A549 (cell line): ENCODE measurements around the gene BMP4.

Source experiments
- EP300 ChIP-seq, 2 experiments: fragments of >200 bp; sonication (Bioruptor Twin); formaldehyde crosslinking; IDR thresholded peaks; 2 replicates in 1 of 2; 3 replicates in 1 of 2; pipeline ENCODE4 v1.6.1; 2016 to 2017
- HDAC2 ChIP-seq: fragments of 200-600 bp; sonication (generic); IDR thresholded peaks from 2 replicates; pipeline ENCODE4 v1.6.1; 2016
- JUN ChIP-seq, 2 experiments: fragments of >200 bp; sonication (Bioruptor Twin); formaldehyde crosslinking; IDR thresholded peaks; 2 replicates in 1 of 2; 3 replicates in 1 of 2; pipeline ENCODE4 v1.6.1; 2016 to 2017
- JUNB ChIP-seq: fragments of >200 bp; sonication (Bioruptor Twin); formaldehyde crosslinking; IDR thresholded peaks from 2 replicates; pipeline ENCODE4 v1.6.1; 2016
- KDM1A ChIP-seq: fragments of 200-600 bp; sonication (generic); IDR thresholded peaks from 2 replicates; pipeline ENCODE4 v1.6.1; 2016; ENCODE audit warnings: low read depth, mild to moderate bottlenecking
- MAFK ChIP-seq: fragments of 450-650 bp; IDR thresholded peaks from 2 replicates; pipeline ENCODE4 v1.6.1; 2014; ENCODE audit not compliant: partially characterized antibody
- MAX ChIP-seq: IDR thresholded peaks from 2 replicates; pipeline ENCODE4 v1.6.1; 2012
- PHF8 ChIP-seq: fragments of 200-600 bp; sonication (generic); IDR thresholded peaks from 2 replicates; pipeline ENCODE4 v1.6.1; 2016; ENCODE audit warnings: low read depth, mild to moderate bottlenecking, antibody characterized with exemption, moderate library complexity, borderline replicate concordance
- POLR2A ChIP-seq: IDR thresholded peaks from 2 replicates; pipeline ENCODE4 v1.6.1; 2012; ENCODE audit warnings: mild to moderate bottlenecking, low read length
- RAD21 ChIP-seq, 2 experiments: fragments of >200 bp in 1 of 2; sonication (Bioruptor Twin) in 1 of 2; formaldehyde crosslinking in 1 of 2; IDR thresholded peaks in 1 of 2; conservative IDR thresholded peaks in 1 of 2; 2 replicates in 1 of 2; 3 replicates in 1 of 2; pipeline ENCODE4 v1.6.1; 2012 to 2018; ENCODE audit warnings: inconsistent platforms in 1 of 2
- RCOR1 ChIP-seq: fragments of 150-350 bp; IDR thresholded peaks from 2 replicates; pipeline ENCODE4 v1.6.1; 2014; ENCODE audit warnings: antibody characterized with exemption, low read length, low read depth
- REST ChIP-seq: fragments of 200-600 bp; sonication (generic); IDR thresholded peaks from 2 replicates; pipeline ENCODE4 v1.6.1; 2016; ENCODE audit warnings: antibody characterized with exemption, mild to moderate bottlenecking, moderate library complexity
- ZFP36 ChIP-seq: fragments of 450-650 bp; IDR thresholded peaks from 2 replicates; pipeline ENCODE4 v1.6.1; 2014; ENCODE audit warnings: borderline replicate concordance; ENCODE audit not compliant: partially characterized antibody
- TF ChIP-seq, protein P1 (sequence below): fragments of >200 bp; sonication (Bioruptor Twin); formaldehyde crosslinking; IDR thresholded peaks from 3 replicates; pipeline ENCODE4 v1.5.1; 2016

- TF ChIP-seq, protein P1, sequence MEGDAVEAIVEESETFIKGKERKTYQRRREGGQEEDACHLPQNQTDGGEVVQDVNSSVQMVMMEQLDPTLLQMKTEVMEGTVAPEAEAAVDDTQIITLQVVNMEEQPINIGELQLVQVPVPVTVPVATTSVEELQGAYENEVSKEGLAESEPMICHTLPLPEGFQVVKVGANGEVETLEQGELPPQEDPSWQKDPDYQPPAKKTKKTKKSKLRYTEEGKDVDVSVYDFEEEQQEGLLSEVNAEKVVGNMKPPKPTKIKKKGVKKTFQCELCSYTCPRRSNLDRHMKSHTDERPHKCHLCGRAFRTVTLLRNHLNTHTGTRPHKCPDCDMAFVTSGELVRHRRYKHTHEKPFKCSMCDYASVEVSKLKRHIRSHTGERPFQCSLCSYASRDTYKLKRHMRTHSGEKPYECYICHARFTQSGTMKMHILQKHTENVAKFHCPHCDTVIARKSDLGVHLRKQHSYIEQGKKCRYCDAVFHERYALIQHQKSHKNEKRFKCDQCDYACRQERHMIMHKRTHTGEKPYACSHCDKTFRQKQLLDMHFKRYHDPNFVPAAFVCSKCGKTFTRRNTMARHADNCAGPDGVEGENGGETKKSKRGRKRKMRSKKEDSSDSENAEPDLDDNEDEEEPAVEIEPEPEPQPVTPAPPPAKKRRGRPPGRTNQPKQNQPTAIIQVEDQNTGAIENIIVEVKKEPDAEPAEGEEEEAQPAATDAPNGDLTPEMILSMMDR: no peak
- TF ChIP-seq POLR2A: no peak
- no peak for TF ChIP-seq RAD21 (conservative IDR thresholded peaks at IDR 0.05 in 1 of 2, IDR thresholded peaks at IDR 0.05 in 1 of 2)
- TF ChIP-seq ZFP36: no peak
- TF ChIP-seq MAFK: no peak
- no peak for TF ChIP-seq HDAC2
- TF ChIP-seq JUNB: no peak
- no peak for TF ChIP-seq EP300 (IDR thresholded peaks at IDR 0.05)
- no peak for TF ChIP-seq MAX
- TF ChIP-seq REST: no peak
- TF ChIP-seq JUN (IDR thresholded peaks at IDR 0.05): no peak
- no peak for TF ChIP-seq KDM1A
- TF ChIP-seq RCOR1: no peak
- no peak for TF ChIP-seq PHF8
Observed at GRCh38 chr14:53934778-53935414, 21.7 kb downstream of the BMP4 start.
